GM23248 (cell line): ENCODE measurements around the gene HSFX3. TPM values are rescaled to one million over a fixed set of nuclear protein-coding genes. Genes with fewer than 3 reads are reported as not detected.
"Not testable (repeated sequence)": the region's sequence is repeated elsewhere in the genome, so short reads cannot be mapped to it uniquely, and the experiment has no call there.

ENCODE experiments used
- DNase-seq: peaks from one replicate; pipeline ENCODE4 v3.0.0-alpha.2; 2015
- H2AFZ ChIP-seq: fragments of 200-600 bp; sonication (generic); 2 replicates; pipeline ENCODE4 v1.6.1; 2016; ENCODE audit warnings: antibody characterized with exemption
- H3F3A ChIP-seq: fragments of 200-600 bp; sonication (generic); 2 replicates; pipeline ENCODE4 v1.6.1; 2016; ENCODE audit warnings: mild to moderate bottlenecking, antibody characterized with exemption, mixed run types; ENCODE audit not compliant: insufficient read depth
- H3K27ac ChIP-seq: fragments of 200-600 bp; sonication (generic); 2 replicates; pipeline ENCODE4 v1.5.1; 2016; ENCODE audit warnings: mild to moderate bottlenecking
- H3K27me3 ChIP-seq: fragments of 200-600 bp; sonication (generic); replicated peaks from 2 replicates; pipeline ENCODE4 v1.6.1; 2016; ENCODE audit warnings: mild to moderate bottlenecking; ENCODE audit not compliant: insufficient read depth
- H3K36me3 ChIP-seq: fragments of 200-600 bp; sonication (generic); 2 replicates; pipeline ENCODE4 v1.6.1; 2016; ENCODE audit warnings: low read depth, mild to moderate bottlenecking
- H3K4me1 ChIP-seq: fragments of 200-600 bp; sonication (generic); 2 replicates; pipeline ENCODE4 v1.6.1; 2016; ENCODE audit warnings: mild to moderate bottlenecking; ENCODE audit not compliant: insufficient read depth
- H3K4me2 ChIP-seq: fragments of 200-600 bp; sonication (generic); one replicate; pipeline ENCODE4 v1.6.1; 2016; ENCODE audit warnings: mild to moderate bottlenecking; ENCODE audit not compliant: unreplicated experiment
- H3K4me3 ChIP-seq: fragments of 200-600 bp; sonication (generic); 2 replicates; pipeline ENCODE4 v1.5.1; 2016; ENCODE audit warnings: mild to moderate bottlenecking
- H3K79me2 ChIP-seq: fragments of 200-600 bp; sonication (generic); 2 replicates; pipeline ENCODE4 v1.6.1; 2016; ENCODE audit warnings: mild to moderate bottlenecking; ENCODE audit not compliant: insufficient read depth
- H3K9ac ChIP-seq: fragments of 200-600 bp; sonication (generic); 2 replicates; pipeline ENCODE4 v1.6.1; 2016; ENCODE audit warnings: mild to moderate bottlenecking
- H3K9me2 ChIP-seq: fragments of 200-600 bp; sonication (generic); 2 replicates; pipeline ENCODE4 v1.6.1; 2016; ENCODE audit warnings: mixed run types, mild to moderate bottlenecking, moderate library complexity; ENCODE audit not compliant: insufficient read depth
- H3K9me3 ChIP-seq: fragments of 200-600 bp; sonication (generic); one replicate; pipeline ENCODE4 v1.6.1; 2017; ENCODE audit warnings: low read depth
- H4K20me1 ChIP-seq: fragments of 200-600 bp; sonication (generic); 2 replicates; pipeline ENCODE4 v1.6.0; 2016; ENCODE audit not compliant: insufficient read depth
- EZH2 ChIP-seq: fragments of 200-600 bp; sonication (generic); IDR thresholded peaks from 2 replicates; pipeline ENCODE4 v1.6.1; 2018; ENCODE audit warnings: antibody characterized with exemption, mild to moderate bottlenecking; ENCODE audit not compliant: insufficient read depth, poor library complexity, severe bottlenecking
- EZH2phosphoT487 ChIP-seq: fragments of 200-600 bp; sonication (generic); IDR thresholded peaks from 2 replicates; pipeline ENCODE4 v1.6.1; 2018; ENCODE audit warnings: antibody characterized with exemption, moderate library complexity, mild to moderate bottlenecking, low read depth; ENCODE audit not compliant: insufficient read depth
- WGBS, 2 experiments: methylation state at CpG; one replicate each; pipeline ENCODE4 v1.1.6; 2015 to 2017; ENCODE audit warnings: low lambda C conversion rate in 2 of 2, low coverage in 1 of 2; ENCODE audit errors: missing lambda C conversion rate in 2 of 2; 5-methylcytosine and 5-hydroxymethylcytosine counted together
- in situ Hi-C: fragments of 300-500 bp; cut with MboI; formaldehyde crosslinking; loops from 2 replicates; pipeline ENCODE4 v1.15.0; 2020
- polyA plus RNA-seq: library from polyadenylated mRNA; unstranded; fragments of >200 nt; fragmentation: Nextera tagmentation; extraction: Ambion mirVana; gene quantifications from 2 replicates; pipeline ENCODE4 v1.2.1, GENCODE V29; 2016
- total RNA-seq: library from RNA; depleted of rRNA; stranded (reverse); fragments of >200 nt; shearing (Covaris generic); gene quantifications from 2 replicates; pipeline ENCODE4 v1.2.3, GENCODE V29; 2014

Gene HSFX3
- total and polyA plus RNA-seq, 2 experiments from 2014 or later = not detected

- H3K9me2 ChIP-seq, in situ Hi-C loops, H3K36me3 ChIP-seq, H3K27ac ChIP-seq, H4K20me1 ChIP-seq, DNase-seq, H3K4me2 ChIP-seq, H3K9ac ChIP-seq, H3K4me3 ChIP-seq, H3K4me1 ChIP-seq, H3K79me2 ChIP-seq, H2AFZ ChIP-seq, H3K9me3 ChIP-seq, H3F3A ChIP-seq, H3K27me3 ChIP-seq: not testable (repeated sequence)
- 25% methylated on average over 1 of the region's 1 CpG; no CpG with 5 or more reads in 1 of the 2 experiments for WGBS, 2 experiments
These were observed 730 bp upstream of the HSFX3 start for GRCh38 chrX:149550454-149550853.

- DNase-seq, H3K9me3 ChIP-seq, H3K9me2 ChIP-seq, H3K36me3 ChIP-seq, H2AFZ ChIP-seq, H3F3A ChIP-seq, H3K27ac ChIP-seq, in situ Hi-C loops, H3K4me2 ChIP-seq, H3K9ac ChIP-seq, H3K27me3 ChIP-seq, H3K4me1 ChIP-seq, H3K4me3 ChIP-seq, H3K79me2 ChIP-seq, H4K20me1 ChIP-seq: not testable (repeated sequence)
- WGBS, 2 experiments = no CpG with 5 or more reads among the region's 3 CpGs
These were observed 1.9 kb downstream of the HSFX3 start for GRCh38 chrX:149547782-149548181.

GRCh38 chrX:149546962-149547361, 2.8 kb downstream of the HSFX3 start:
- H3K27me3 ChIP-seq, H3K36me3 ChIP-seq, H3K27ac ChIP-seq, H3K79me2 ChIP-seq, H3K4me1 ChIP-seq, H3K9ac ChIP-seq, H3K9me3 ChIP-seq, DNase-seq, H4K20me1 ChIP-seq, H3K4me2 ChIP-seq, H3K9me2 ChIP-seq, H3K4me3 ChIP-seq, in situ Hi-C loops, H3F3A ChIP-seq, H2AFZ ChIP-seq: not testable (repeated sequence)
- 91 to 100% methylated on average over 1 of the region's 1 CpG for WGBS, 2 experiments

- H3K79me2 ChIP-seq = not testable (repeated sequence)
- peak; percentile 28 for DNase-seq
These were observed 3.9 kb downstream of the HSFX3 start for GRCh38 chrX:149545545-149546543.

GRCh38 chrX:149541521-149542047, 8.1 kb downstream of the HSFX3 start:
- peak overlapping the region; percentile 99 for H3K27ac ChIP-seq
- peak overlapping the region; percentile 80 for H3K4me2 ChIP-seq
- no peaks in the 10 kb centered on the region for H3F3A ChIP-seq
- no peaks in the 10 kb centered on the region for H3K9me2 ChIP-seq
- no peaks in the 10 kb centered on the region for H4K20me1 ChIP-seq
- 1 to 9% methylated on average over 9 to 13 of the region's 13 CpGs for WGBS, 2 experiments
- no peaks in the 10 kb centered on the region for H3K4me1 ChIP-seq
- H3K36me3 ChIP-seq = no peaks in the 10 kb centered on the region
- H3K9me3 ChIP-seq = no peaks in the 10 kb centered on the region
- H3K27me3 ChIP-seq = no peaks in the 10 kb centered on the region
- in situ Hi-C loops = no loop called here
- peak overlapping the region; percentile 92 for H3K9ac ChIP-seq
- H3K79me2 ChIP-seq = 0 out of 2 replicates have a peak, but pooled peaks cover 8% of the 10 kb centered on the region
- TF ChIP-seq EZH2phosphoT487 = no peak
- TF ChIP-seq EZH2 = no peak
- peak overlapping the region; percentile 89 for H2AFZ ChIP-seq
- DNase-seq = peak; percentile 51
- peak overlapping the region; percentile 96 for H3K4me3 ChIP-seq

More at GRCh38 chrX:149545545-149546543, 3.9 kb downstream of the HSFX3 start:
- H3K36me3 ChIP-seq, H2AFZ ChIP-seq, H4K20me1 ChIP-seq, H3K4me3 ChIP-seq, H3K9ac ChIP-seq, H3K4me2 ChIP-seq, H3F3A ChIP-seq, H3K27ac ChIP-seq, H3K9me3 ChIP-seq, in situ Hi-C loops, H3K4me1 ChIP-seq, H3K27me3 ChIP-seq, H3K9me2 ChIP-seq: not testable (repeated sequence)
- WGBS, 2 experiments = 75 to 82% methylated on average over 10 to 21 of the region's 29 CpGs
